Esophagus squamous epithelium (tissue), 5 donors: ENCODE data around the gene ZNF25. TPM values are rescaled to one million over a fixed set of nuclear protein-coding genes. Genes with fewer than 3 reads are reported as not detected.
"Not testable (repeated sequence)": the region's sequence is repeated elsewhere in the genome, so short reads cannot be mapped to it uniquely, and the experiment has no call there.

Source experiments
- DNase-seq: peaks from one replicate; lab custom pipeline; 2025; lab: John Stamatoyannopoulos, UW
- H3K27ac ChIP-seq, 4 donors: fragments of 200-600 bp; sonication (generic); one replicate each; pipeline ENCODE4 v1.5.1; 2016 to 2019; ENCODE audit warnings: mild to moderate bottlenecking in 1 of 4
- H3K27me3 ChIP-seq, 4 donors: fragments of 200-600 bp; sonication (generic); 1 replicate in 3 of 4; 2 replicates in 1 of 4; pipeline versions ENCODE4 v1.5.1 to v1.6.0; 2017 to 2021; ENCODE audit warnings: antibody characterized with exemption in 1 of 4
- H3K36me3 ChIP-seq, 3 donors: fragments of 200-600 bp; sonication (generic); one replicate each; pipeline ENCODE4 v1.5.1; 2016 to 2019
- H3K4me1 ChIP-seq, 3 donors: fragments of 200-600 bp; sonication (generic); one replicate each; pipeline ENCODE4 v1.5.1; 2017 to 2019
- H3K4me3 ChIP-seq, 4 donors: fragments of 200-600 bp; sonication (generic); 1 replicate in 3 of 4; 2 replicates in 1 of 4; pipeline ENCODE4 v1.5.1; 2016 to 2019; ENCODE audit warnings: mild to moderate bottlenecking in 2 of 4, moderate library complexity in 1 of 4
- H3K9me3 ChIP-seq, 3 donors: fragments of 200-600 bp; sonication (generic); one replicate each; pipeline ENCODE4 v1.5.1; 2016 to 2019
- CTCF ChIP-seq, 6 experiments: fragments of 450-650 bp in 4 of 6; fragments of 200-600 bp in 2 of 6; sonication (generic) in 2 of 6; IDR thresholded peaks; one replicate each; pipeline ENCODE4 v1.5.1; 2016 to 2019; ENCODE audit warnings: antibody characterized with exemption in 6 of 6, mild to moderate bottlenecking in 4 of 6, moderate library complexity in 4 of 6
- POLR2A ChIP-seq, 4 donors: fragments of 450-650 bp; IDR thresholded peaks; one replicate each; pipeline ENCODE4 v1.6.1; 2017; ENCODE audit warnings: antibody characterized with exemption in 4 of 4, mild to moderate bottlenecking in 4 of 4, moderate library complexity in 3 of 4
- WGBS, 2 donors: methylation state at CpG; one replicate each; pipeline ENCODE4 v1.1.5; 2018; 5-methylcytosine and 5-hydroxymethylcytosine counted together
- intact Hi-C: fragments of 100-400 bp; cut with DNase I; formaldehyde crosslinking; loops from one replicate; pipeline ENCODE4 v1.15.0; 2022
- total RNA-seq, 4 donors: library from RNA; depleted of rRNA; stranded (reverse); fragments of >200 nt; gene quantifications; one replicate each; pipeline ENCODE4 v1.1.0, GENCODE V29; 2016
- donor health status: DM: yes; HTN: yes; CAD: no.

Gene ZNF25
- 1 to 10 TPM; 1.7 to 8.0 (median 3.2) TPM for total RNA-seq

- WGBS, 2 donors = 0% methylated on average over 6 to 9 of the region's 66 CpGs
- intact Hi-C loops = no loop called here
- Histone ChIP-seq H3K27ac (peak within 1 kb of the TSS; percentile 94 to 98 (median 94)), H3K4me1 (peaks cover 0 to 22% (median 0%) of the 10 kb centered on the region in 3 donors), H3K4me3 (peak within 1 kb of the TSS; percentile 66 to 84 (median 72)), H3K36me3 (peaks cover 0 to 2% (median 0%) of the 10 kb centered on the region in 3 donors), H3K27me3 (no peaks in the 10 kb centered on the region), H3K9me3 (no peaks in the 10 kb centered on the region)
- TF ChIP-seq CTCF (IDR thresholded peaks at IDR 0.05) (peak; percentile 88 to 96 (median 94)), POLR2A (IDR thresholded peaks at IDR 0.05) (peak in 3 of 4 donors; percentile 61 to 88 (median 84))
- DNase-seq = peak; percentile 88
These were observed at the start of gene ZNF25 for GRCh38 chr10:37976091-37976879. TSS of gene ZNF25 (minus strand) at chr10:37976647. CDS start at chr10:37971722, 4,925 bp downstream.

DNA sequence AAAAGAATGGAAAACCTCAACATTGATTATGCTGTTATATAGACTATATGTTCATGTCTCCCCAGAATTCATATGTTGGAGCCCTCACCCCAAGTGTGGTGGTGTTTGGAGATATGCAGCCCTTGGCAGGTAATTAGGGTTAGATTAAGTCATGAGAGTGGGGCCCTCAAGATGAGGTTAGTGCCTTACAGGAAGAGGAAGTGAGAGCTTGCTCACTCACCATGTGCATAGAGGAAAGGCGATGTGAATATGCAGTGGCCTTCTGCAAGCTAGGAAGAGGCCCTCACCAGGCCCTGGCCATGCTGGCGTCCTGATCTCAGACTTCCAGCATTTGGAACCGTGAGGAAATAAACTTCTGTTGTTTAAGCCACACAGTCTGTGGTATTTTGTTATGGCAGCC is 48.8 kb upstream of the ZNF25 start:
- no peak for DNase-seq
- WGBS, 2 donors = 75 to 77% methylated on average over 2 to 3 of the region's 3 CpGs
- TF ChIP-seq CTCF (IDR thresholded peaks at IDR 0.05) (no peak), POLR2A (IDR thresholded peaks at IDR 0.05) (no peak)

GRCh38 chr10:38019124-38019523 is 42.7 kb upstream of the ZNF25 start:
- peaks cover 6 to 100% (median 9%) of the 10 kb centered on the region in 3 donors for H3K36me3 ChIP-seq
- H3K27ac ChIP-seq, intact Hi-C loops, H3K27me3 ChIP-seq, DNase-seq, H3K4me1 ChIP-seq, H3K9me3 ChIP-seq, H3K4me3 ChIP-seq: not testable (repeated sequence)
- 52 to 65% methylated on average over 4 of the region's 4 CpGs for WGBS, 2 donors

More for the DNA sequence above, 48.8 kb upstream of the ZNF25 start:
- H3K4me1 ChIP-seq = no peaks in the 10 kb centered on the region
- no peaks in the 10 kb centered on the region for H3K9me3 ChIP-seq
- H3K4me3 ChIP-seq = no peak overlapping the region
- intact Hi-C loops = no loop called here
- H3K27me3 ChIP-seq = no peaks in the 10 kb centered on the region
- peaks cover 0 to 99% (median 0%) of the 10 kb centered on the region in 3 donors for H3K36me3 ChIP-seq
- no peak overlapping the region for H3K27ac ChIP-seq

DNA sequence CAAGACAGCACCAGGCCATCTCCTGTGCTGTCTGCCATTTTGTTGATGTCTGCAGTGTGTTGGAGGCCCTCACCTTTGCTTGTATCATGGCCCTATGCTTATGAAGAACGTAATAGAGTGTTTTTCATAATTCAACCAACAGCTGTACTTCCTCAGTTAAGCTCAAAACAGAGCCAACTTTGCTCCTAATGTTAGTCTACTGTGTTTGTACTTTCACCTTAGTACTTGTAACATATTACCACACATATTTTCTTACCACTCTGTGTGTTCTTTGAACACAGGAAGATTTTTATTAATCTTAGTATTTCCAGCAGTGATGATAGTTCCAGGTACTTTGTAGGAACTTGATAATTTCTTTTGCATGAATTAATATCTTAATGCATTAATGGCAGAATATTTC is 39.9 kb upstream of the ZNF25 start:
- Histone ChIP-seq H3K36me3 (peaks cover 6 to 91% (median 9%) of the 10 kb centered on the region in 3 donors), H3K27ac (no peak overlapping the region), H3K4me1 (peaks cover 0 to 21% (median 8%) of the 10 kb centered on the region in 3 donors), H3K9me3 (no peaks in the 10 kb centered on the region), H3K27me3 (no peaks in the 10 kb centered on the region), H3K4me3 (no peak overlapping the region)
- WGBS, 2 donors = 63 to 85% methylated on average over 1 of the region's 1 CpG
- no peak for DNase-seq
- intact Hi-C loops = no loop called here
- no peak for TF ChIP-seq POLR2A (IDR thresholded peaks at IDR 0.05)
- no peak for TF ChIP-seq CTCF (IDR thresholded peaks at IDR 0.05)

DNA sequence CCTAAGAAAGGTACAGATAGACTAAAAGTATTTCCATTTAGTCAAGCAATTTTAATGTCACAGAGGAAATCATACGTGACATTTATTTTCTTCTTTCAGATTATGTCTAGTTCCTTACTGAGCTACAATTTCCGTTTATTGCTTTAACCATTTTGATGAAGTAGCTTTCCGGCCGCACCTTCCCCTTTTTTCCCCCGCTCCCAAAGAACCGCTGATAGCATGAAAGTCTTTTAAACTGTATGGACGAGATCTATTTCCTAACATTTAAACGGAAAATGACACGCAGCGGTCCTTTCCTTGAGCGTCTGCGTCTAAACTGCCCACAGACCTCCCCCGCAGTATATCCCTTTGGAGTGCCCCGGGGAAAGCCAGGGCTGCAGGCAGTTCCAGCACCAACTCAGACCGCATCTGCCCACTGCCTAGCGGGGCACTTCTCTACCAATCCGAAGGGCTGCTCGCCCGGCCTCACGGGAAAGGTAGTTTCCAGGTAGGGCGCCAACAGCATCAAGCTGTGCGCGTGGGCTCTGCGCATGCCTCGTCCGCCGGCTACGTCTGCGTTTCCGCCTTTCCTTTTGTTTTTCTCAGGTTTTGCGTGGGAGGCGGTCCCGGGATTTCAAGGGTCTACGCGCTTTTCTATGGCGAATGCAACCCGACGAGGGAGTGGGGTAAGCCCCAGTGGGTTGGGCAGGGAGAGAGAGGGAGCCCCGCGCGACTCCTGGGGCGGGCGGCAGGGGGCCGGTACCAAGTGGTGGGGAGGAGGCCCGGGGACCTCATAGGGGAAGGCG is 33.9 kb upstream of the ZNF25 start, which contains the start of gene ZNF33A:
Gene ZNF33A (plus strand): TSS at position 557 of the 785 bp plus-strand sequence. CDS start 1,667 bp downstream, outside the sequence.
- peak; percentile 68 for DNase-seq
- WGBS, 2 donors = 0 to 1% methylated on average over 13 to 18 of the region's 46 CpGs
- Histone ChIP-seq H3K36me3 (peaks cover 0 to 30% (median 0%) of the 10 kb centered on the region in 3 donors), H3K4me1 (peaks cover 0 to 39% (median 8%) of the 10 kb centered on the region in 3 donors), H3K27me3 (no peaks in the 10 kb centered on the region), H3K27ac (peak within 1 kb of the TSS; percentile 98 to 99 (median 98)), H3K9me3 (no peaks in the 10 kb centered on the region), H3K4me3 (peak within 1 kb of the TSS; percentile 76 to 86 (median 81))
- intact Hi-C loops = no loop called here
- TF ChIP-seq CTCF (IDR thresholded peaks at IDR 0.05) = peak in 1 of 6 experiments; percentile 38
- TF ChIP-seq POLR2A (IDR thresholded peaks at IDR 0.05) = peak in 3 of 4 donors; percentile 39 to 51 (median 51)
